ENCODE measurements around the gene MRAP2. TPM values are rescaled to one million over a fixed set of nuclear protein-coding genes. Genes with fewer than 3 reads are reported as not detected.
"Not testable (repeated sequence)": the region's sequence is repeated elsewhere in the genome, so short reads cannot be mapped to it uniquely, and the experiment has no call there.

MRAP2 gene
- polyA plus RNA-seq, 1 donor from 2014 or later: 1.0 TPM

DNA sequence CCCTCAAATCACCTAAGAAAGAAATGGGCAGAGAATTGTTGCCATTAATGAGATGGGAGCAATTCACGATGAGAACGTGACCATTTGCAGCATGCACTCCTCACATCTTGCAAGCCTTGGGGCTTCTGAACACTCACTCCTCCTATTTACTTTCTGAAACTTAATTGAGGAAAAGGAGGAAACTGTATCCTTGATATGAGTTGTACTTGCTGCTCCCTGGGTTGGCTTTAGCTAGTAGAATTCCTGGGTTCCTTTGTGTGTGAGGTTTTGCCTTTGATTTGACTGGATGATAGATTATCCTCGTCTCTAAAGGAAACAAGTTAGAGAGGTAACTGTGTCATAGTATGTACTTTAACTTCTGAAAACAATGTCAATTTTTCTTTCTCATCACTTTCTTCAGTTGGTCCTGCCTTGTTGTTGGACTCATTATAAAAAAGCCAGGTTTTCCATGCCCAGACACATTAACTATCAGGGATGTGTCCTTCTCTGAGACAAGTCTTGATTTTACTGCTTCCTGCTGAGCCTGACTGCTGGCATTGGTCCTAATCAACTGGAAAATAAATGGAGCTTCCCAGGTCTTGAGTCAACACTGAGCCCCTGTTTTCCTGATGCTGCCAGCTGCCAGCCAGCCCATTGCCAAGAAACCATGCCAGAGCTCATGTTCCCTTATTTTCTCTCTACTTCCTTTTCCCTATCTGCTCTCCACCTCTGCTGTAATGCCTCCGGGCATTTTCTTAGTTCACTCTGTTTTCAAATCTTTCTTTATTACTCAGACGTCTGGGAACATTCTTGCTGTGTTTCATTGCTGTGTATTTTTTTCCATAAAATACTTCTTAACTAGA lies 6.0 kb upstream of the MRAP2 start:
- no peaks in the 10 kb centered on the region for H4K20me1 ChIP-seq (ENCODE audit: insufficient read depth)
- H3K9me2 ChIP-seq (ENCODE audit: insufficient read depth, low read length): no peaks in the 10 kb centered on the region
- no peaks in the 10 kb centered on the region for H3F3A ChIP-seq (ENCODE audit: insufficient read depth, low read length, poor library complexity, severe bottlenecking)
- H2AFZ ChIP-seq (ENCODE audit: low read depth, low read length): no peak overlapping the region
- no peaks in the 10 kb centered on the region for H3K79me2 ChIP-seq (replicated peaks; ENCODE audit: insufficient read depth, low read length)
- no peak for TF ChIP-seq TAF1 (IDR thresholded peaks at IDR 0.05; ENCODE audit: low read depth)
- H3K27ac ChIP-seq (ENCODE audit: low read length): no peak overlapping the region
- H3K27me3 ChIP-seq (ENCODE audit: insufficient read depth, low read depth, low read length): no peaks in the 10 kb centered on the region
- no peak overlapping the region for H3K4me3 ChIP-seq (ENCODE audit: low read length)
- no peaks in the 10 kb centered on the region for H3K36me3 ChIP-seq (ENCODE audit: insufficient read depth, low read length)
- no peaks in the 10 kb centered on the region for H3K9me3 ChIP-seq (ENCODE audit: low read length)
- no peak overlapping the region for H3K4me2 ChIP-seq (ENCODE audit: low read length)
- no peak overlapping the region for H3K9ac ChIP-seq (ENCODE audit: low read length)

GRCh38 chr6:84028350-84028749 lies 5.2 kb upstream of the MRAP2 start:
- Histone ChIP-seq H3K4me2 (ENCODE audit: low read length) (no peak overlapping the region), H3K9me3 (ENCODE audit: low read length) (no peaks in the 10 kb centered on the region), H3K9me2 (ENCODE audit: insufficient read depth, low read length) (no peaks in the 10 kb centered on the region), H3K36me3 (ENCODE audit: insufficient read depth, low read length) (no peaks in the 10 kb centered on the region), H3K79me2 (replicated peaks; ENCODE audit: insufficient read depth, low read length) (no peaks in the 10 kb centered on the region), H4K20me1 (ENCODE audit: insufficient read depth) (no peaks in the 10 kb centered on the region), H3K27ac (ENCODE audit: low read length) (no peak overlapping the region), H3K27me3 (ENCODE audit: insufficient read depth, low read depth, low read length) (peaks cover 6% of the 10 kb centered on the region), H3K9ac (ENCODE audit: low read length) (no peak overlapping the region), H3F3A (ENCODE audit: insufficient read depth, low read length, poor library complexity, severe bottlenecking) (no peaks in the 10 kb centered on the region), H3K4me3 (ENCODE audit: low read length) (no peak overlapping the region), H2AFZ (ENCODE audit: low read depth, low read length) (no peak overlapping the region)
- TF ChIP-seq, protein P1, sequence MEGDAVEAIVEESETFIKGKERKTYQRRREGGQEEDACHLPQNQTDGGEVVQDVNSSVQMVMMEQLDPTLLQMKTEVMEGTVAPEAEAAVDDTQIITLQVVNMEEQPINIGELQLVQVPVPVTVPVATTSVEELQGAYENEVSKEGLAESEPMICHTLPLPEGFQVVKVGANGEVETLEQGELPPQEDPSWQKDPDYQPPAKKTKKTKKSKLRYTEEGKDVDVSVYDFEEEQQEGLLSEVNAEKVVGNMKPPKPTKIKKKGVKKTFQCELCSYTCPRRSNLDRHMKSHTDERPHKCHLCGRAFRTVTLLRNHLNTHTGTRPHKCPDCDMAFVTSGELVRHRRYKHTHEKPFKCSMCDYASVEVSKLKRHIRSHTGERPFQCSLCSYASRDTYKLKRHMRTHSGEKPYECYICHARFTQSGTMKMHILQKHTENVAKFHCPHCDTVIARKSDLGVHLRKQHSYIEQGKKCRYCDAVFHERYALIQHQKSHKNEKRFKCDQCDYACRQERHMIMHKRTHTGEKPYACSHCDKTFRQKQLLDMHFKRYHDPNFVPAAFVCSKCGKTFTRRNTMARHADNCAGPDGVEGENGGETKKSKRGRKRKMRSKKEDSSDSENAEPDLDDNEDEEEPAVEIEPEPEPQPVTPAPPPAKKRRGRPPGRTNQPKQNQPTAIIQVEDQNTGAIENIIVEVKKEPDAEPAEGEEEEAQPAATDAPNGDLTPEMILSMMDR (IDR thresholded peaks at IDR 0.05; ENCODE audit: poor library complexity, severe bottlenecking): no peak
- TF ChIP-seq EP300 (conservative IDR thresholded peaks at IDR 0.05; ENCODE audit: poor library complexity, severe bottlenecking): no peak
- no peak for TF ChIP-seq EZH2 (IDR thresholded peaks at IDR 0.05; ENCODE audit: borderline replicate concordance, insufficient read depth, low read length, poor library complexity, severe bottlenecking)
- no peak for TF ChIP-seq POLR2AphosphoS5 (IDR thresholded peaks at IDR 0.05)
- TF ChIP-seq MXI1 (conservative IDR thresholded peaks at IDR 0.05; ENCODE audit: poor library complexity, severe bottlenecking): no peak
- TF ChIP-seq TAF1 (IDR thresholded peaks at IDR 0.05; ENCODE audit: low read depth): no peak
- TF ChIP-seq RAD21 (conservative IDR thresholded peaks at IDR 0.05): no peak
- no peak for TF ChIP-seq SMC3 (conservative IDR thresholded peaks at IDR 0.05; ENCODE audit: poor library complexity)
- TF ChIP-seq, protein P2, sequence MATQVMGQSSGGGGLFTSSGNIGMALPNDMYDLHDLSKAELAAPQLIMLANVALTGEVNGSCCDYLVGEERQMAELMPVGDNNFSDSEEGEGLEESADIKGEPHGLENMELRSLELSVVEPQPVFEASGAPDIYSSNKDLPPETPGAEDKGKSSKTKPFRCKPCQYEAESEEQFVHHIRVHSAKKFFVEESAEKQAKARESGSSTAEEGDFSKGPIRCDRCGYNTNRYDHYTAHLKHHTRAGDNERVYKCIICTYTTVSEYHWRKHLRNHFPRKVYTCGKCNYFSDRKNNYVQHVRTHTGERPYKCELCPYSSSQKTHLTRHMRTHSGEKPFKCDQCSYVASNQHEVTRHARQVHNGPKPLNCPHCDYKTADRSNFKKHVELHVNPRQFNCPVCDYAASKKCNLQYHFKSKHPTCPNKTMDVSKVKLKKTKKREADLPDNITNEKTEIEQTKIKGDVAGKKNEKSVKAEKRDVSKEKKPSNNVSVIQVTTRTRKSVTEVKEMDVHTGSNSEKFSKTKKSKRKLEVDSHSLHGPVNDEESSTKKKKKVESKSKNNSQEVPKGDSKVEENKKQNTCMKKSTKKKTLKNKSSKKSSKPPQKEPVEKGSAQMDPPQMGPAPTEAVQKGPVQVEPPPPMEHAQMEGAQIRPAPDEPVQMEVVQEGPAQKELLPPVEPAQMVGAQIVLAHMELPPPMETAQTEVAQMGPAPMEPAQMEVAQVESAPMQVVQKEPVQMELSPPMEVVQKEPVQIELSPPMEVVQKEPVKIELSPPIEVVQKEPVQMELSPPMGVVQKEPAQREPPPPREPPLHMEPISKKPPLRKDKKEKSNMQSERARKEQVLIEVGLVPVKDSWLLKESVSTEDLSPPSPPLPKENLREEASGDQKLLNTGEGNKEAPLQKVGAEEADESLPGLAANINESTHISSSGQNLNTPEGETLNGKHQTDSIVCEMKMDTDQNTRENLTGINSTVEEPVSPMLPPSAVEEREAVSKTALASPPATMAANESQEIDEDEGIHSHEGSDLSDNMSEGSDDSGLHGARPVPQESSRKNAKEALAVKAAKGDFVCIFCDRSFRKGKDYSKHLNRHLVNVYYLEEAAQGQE (IDR thresholded peaks at IDR 0.05; ENCODE audit: borderline replicate concordance): no peak

DNA sequence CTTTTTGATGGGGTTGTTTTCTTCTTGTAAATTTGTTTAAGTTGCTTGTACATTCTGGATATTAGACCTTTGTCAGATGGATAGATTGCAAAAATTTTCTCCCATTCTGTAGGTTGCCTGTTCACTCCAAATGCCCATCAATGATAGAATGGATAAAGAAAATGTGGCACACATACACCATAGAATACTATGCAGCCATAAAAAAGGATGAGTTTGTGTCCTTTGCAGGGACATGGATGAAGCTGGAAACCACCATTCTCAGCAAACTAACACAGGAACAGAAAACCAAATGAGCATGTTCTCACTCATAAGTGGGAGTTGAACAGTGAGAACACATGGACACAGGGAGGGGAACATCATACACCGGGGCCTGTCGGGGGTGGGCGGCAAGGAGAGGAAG lies 1.6 kb upstream of the MRAP2 start:
- H3K9ac ChIP-seq (ENCODE audit: low read length); H3K36me3 ChIP-seq (ENCODE audit: insufficient read depth, low read length); H3K9me2 ChIP-seq (ENCODE audit: insufficient read depth, low read length); H3K4me3 ChIP-seq (ENCODE audit: low read length); H2AFZ ChIP-seq (ENCODE audit: low read depth, low read length); H3K9me3 ChIP-seq (ENCODE audit: low read length); H3F3A ChIP-seq (ENCODE audit: insufficient read depth, low read length, poor library complexity, severe bottlenecking); H3K79me2 ChIP-seq (replicated peaks; ENCODE audit: insufficient read depth, low read length); H3K4me2 ChIP-seq (ENCODE audit: low read length); H3K27ac ChIP-seq (ENCODE audit: low read length); H4K20me1 ChIP-seq (ENCODE audit: insufficient read depth): not testable (repeated sequence)
- H3K27me3 ChIP-seq (ENCODE audit: insufficient read depth, low read depth, low read length): peaks cover 20% of the 10 kb centered on the region

Measured in neural cell (in vitro differentiated cells).